Stimulated activated CD4-positive, alpha-beta T cell treated with anti-CD3 and anti-CD28 coated beads, Interleukin-1b, Interleukin-23, amount 100 ng/mL, for 1 hour (primary cell): Measurements from ENCODE around the gene PAPOLA.

Experiments used
- DNase-seq, 2 donors: peaks; one replicate each; pipeline ENCODE4 v3.0.0-alpha.2; 2020; ENCODE audit warnings: low read depth in 2 of 2

PAPOLA gene

DNA sequence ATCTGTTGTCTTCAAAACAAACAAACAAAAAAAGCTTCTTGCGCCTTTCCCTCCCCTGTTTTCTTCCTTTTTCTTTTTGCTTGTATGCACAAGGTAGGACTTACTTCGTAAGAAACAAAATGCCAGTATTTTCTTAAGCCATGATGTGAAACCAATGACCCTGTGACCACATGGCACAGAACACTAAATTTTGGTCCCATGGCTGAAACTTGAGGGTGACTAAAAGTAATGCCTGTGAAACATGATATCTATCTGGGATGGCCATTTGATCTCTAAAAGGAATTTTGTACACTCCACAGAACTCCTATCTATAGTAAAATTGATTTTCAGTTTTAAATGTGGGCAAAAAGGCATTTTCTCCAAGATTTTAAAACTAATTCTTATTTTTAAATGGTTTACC lies 63.6 kb downstream of the PAPOLA start:
- no peak for DNase-seq

DNA sequence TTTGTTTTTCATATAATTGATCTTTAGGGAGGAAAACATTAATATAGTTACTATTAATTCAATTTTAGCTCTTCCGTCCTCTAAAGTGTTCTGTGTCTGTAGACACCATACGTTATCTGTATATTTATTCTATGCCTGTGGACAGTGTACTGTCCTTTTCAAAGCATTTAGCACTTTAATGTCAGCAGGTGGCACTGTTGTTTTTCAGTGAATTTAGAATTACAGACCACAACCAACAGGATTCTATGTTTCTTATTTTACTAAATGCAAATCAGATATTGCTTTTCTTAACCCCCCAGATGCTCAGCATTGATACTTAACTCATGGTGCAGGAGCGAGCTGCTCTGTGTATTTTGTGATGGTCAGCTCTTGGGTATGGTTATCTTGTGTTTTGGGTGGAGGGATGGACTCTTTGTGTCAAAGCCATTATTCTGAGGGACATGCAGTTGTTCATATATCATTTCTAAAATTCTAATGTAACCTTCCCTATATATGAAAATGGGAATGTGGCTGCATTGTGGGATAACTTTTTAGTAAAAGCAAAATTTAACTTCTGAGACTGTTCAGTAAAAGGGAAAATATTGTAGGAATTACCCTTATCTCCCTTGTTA lies 65.2 kb downstream of the PAPOLA start:
- no peak for DNase-seq

DNA sequence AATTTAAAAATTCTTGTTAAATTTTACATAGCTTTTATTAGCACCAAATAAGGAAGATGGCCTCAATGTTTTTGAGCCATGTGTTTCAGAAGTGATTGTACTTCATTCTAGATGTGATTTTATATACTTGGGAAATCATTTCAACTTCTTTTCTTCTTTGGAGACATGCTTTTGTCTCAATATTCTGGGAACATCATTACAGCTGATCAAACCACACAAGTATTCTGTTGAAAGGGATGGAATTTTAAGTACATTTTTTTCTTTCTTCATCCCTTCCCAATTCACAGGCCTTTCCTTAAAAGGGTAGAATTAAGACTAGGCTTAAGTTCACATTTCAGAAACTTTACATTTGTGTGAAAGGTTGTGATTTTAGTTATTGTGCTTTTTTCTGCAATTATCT lies 66.4 kb downstream of the PAPOLA start:
- DNase-seq: no peak

DNA sequence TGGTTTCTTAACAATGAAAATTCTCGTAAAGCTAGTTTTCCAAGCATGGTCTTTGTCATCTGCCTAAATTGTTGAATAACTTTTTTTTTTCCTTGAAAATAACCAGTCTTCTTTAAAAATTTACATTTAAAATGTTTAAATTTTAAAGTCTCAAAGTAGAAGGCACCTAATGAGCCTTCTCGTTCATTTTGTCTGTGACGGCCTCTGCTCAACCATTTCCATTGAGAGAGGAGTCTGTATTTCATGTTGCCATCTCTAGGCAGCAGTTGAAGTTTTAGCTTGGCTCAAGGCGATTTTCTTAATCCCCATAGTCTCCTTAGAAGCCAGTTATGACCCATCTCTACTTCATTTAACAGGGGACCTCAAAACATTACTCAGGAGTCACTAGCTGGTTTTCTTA lies 69.1 kb downstream of the PAPOLA start:
- DNase-seq: no peak

DNA sequence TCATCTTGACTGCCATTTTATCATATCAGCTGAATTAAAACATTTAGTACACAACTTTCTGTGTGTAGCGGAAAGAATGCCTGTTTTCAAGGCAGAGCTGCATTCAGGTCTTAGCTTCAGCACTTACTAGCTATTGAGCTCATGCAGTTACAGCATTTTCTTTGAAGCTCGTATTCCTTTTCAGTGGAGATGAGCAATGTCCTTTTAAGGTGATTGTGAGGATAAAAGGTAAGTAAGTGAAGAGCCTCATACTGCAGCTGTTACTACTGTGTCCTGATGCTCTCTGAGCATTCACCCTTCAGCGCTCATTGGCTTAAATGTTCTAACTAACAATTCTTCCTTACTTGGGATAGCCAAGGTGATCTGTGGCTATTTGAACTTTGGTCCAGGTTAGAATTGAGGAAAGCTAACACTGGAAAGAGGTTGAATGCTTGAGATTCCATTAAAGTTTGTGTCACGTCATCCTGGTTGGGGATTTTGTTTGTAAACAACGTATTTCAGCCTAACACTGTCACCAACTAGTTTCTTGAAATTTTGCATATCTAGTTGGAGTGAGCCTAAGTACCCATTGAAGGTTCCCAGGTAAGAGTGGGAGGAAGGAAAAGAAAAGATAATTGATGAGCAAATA lies 71.4 kb downstream of the PAPOLA start:
- DNase-seq: no peak

DNA sequence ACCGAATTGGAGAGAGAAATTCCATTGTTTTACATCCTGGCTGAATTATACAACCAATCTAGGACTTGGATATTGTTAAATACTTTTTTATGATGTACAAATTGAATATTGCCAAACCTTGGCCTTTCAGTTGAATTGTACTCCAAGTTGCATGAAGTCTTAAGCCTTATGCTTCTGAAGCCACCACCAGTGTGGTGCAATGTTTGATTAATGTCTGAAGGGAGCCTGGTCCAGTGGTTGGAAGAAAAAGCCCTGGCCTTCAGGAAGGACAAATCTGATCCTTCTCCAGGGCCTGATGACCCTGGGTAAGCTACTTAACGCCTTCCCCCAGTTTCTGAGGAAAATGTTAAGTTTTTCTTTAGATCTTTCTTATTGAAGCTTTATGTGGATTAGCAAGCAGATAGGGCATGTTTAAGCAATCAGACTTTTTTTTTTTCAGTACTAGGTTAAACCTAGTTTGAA lies 72.0 kb downstream of the PAPOLA start:
- no peak for DNase-seq

DNA sequence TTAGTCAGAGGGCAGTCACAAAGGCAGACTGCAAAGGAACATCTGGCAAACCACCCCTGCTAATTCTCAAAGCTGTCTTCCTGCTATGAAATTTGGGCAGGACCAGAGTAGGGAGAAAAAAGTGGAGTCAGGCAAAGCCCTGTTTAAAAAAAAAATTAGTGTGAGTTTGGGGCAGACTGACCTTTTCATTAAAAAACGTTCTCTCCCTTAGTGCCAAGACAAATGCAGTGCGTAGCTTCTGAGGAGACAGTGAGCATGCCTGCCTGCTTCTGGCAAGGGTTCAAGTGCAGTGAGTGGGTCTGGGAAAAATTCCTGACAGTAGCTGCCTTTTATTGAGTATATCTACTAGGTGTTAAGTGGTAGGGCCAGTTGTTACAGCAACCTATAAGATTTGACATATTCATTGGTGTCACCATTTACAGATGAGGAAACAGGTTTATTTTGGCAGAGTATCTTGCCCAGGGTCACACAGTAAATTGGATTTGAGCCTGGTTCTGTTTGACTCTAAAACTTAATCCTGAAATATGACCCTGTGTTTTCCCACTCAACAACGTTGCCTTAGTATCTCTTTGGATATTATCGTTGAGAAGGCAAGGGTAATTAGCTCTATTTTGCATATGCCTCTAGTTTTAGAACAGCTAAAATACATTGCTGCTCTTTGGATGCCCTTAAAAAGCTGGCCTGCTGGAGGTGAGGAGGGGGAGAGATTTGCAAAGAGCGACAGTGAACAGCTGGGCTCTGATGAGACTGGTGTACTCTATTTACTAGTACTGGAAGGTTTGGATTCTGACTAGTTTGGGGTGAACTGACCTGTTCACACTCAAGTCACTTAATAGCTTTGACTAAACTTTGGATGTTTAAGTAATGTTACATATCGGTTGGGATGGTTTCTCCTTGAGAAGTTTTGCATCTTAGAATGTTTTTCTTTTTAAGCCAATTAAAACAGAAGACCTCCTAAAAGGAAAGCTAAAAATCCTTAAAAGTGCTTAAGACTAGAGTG lies 72.8 kb downstream of the PAPOLA start:
- no peak for DNase-seq

DNA sequence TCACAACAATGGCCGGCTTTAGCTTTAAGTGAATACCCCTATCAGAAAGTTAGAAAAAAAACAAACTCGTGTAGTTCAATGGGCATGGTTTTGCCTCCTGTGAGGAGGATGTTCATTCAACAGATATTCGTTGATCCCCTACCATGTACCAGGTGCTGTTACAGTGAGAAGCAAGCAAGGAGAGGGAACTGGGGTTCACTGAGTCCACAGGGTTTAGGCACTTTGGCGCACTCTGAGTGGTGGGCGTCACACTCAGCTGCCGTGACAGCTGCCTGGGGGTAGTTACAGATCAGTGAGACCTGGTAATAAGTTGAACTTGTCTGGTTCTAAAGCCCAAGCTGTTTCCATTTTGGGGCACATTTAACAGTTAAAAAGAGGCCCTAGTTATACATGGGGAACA lies 74.2 kb downstream of the PAPOLA start:
- no peak for DNase-seq

DNA sequence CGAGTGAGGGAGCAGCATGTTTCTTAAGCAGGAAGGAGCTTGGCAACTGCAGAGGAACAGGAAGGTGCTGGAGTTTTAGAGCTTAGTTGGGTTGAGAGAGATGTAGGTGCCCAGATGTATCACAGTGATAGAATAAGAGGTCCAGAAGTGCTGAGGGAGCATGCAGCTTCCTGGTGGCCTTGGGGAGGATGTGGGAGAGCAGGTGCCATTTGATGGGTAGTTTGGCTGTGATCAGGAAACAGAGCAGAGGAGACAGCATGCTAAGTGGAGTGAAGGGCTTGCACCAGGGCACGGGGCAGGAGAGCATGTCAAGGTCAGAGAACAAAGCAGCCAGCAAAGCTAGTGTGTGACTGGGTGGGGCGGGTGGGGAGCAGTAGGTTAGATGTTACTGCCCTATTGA lies 74.8 kb downstream of the PAPOLA start:
- DNase-seq: no peak

DNA sequence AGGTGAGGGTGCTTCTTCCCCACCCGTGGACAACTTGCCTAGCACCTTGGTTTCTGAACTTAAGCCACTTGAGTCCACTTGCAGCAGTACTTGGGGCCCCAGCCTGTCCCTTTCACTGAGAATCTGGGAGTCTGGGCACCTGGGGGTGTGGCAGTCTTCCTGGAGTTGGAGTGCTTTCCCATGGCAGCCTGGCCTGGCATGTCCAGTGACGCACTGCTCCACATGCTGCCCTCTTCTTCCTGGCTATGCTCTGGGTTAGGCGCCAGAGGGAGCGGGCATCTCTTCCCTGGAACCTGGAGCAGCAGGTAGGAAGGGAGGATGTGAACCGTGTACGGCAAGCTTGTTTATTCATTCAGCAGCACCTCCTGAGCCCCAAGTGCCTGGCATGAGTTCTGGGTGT lies 76.4 kb downstream of the PAPOLA start:
- no peak for DNase-seq

DNA sequence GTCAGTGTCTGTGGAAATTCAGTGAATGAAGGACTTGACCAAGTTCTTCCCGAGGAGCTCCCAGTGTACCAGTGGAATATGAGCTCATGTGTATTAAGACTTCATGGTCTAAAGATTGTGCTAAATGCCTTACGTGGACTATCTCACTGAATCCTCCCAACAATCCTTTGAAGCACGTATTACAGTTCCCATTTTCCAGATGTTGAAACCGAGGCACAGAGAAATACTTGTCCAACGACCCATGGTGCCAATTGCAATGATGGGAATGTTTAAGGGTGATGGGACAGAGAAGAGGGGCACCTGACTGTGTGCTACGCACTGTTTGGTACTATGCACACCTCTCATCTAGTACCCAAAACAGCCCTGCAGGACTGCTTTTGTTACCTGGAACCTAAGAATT lies 77.2 kb downstream of the PAPOLA start:
- no peak for DNase-seq

DNA sequence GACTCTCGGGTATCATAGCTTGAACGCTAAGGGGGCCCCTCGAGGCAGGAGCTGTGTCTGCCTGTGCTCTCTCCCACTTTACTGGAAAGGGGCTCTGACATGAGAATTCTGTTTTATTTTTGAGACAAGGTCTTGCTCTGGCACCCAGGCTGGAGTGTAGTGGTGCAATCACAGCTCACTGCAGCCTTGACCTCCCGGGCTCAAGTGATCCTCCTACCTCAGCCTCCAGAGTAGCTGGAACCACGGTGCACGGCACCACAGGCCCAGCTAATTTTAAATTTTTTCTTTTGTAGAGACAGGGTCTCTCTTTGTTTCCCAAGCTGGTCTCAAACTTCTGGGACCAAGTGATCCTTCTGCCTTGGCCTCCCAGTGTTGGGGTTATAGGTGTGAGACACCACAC lies 77.7 kb downstream of the PAPOLA start:
- DNase-seq: no peak

DNA sequence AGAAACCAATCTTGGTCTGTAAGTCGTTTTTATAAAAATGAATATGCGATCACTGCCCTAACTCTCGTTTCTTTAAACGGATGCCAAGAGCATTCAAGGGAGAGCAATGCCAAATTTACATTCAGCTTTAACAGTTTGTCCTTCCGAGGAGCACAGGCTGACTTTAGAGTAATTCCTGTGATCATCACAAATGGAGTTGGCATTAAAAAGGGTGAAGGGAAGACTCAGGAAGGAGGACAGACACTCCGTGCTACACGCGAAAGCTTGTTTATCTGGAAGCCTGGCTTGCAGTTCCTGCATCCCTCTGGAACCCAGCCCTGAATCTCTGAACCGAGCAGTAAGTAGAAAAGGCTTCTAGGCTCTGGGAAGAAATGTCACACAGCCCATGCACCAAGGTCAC lies 78.4 kb downstream of the PAPOLA start:
- DNase-seq: no peak

DNA sequence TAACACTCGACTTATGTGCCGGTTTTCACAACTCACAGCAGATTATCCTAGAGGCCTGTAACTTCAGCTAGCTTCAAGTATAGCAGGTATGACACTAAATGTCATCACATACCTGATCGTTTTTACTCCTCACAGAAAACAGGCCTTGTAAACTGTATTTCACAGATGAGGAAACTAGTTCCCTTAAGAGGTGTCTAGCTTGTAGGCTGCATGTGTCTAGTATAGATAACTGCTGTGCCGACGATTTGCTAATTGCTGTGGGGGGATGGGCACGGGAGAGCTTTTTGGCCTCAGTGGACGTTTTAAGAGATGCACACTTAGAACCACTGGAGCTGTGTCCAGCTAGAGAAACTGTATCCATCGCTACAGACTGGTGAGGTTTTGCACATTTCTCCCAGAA lies 78.8 kb downstream of the PAPOLA start:
- DNase-seq: no peak

DNA sequence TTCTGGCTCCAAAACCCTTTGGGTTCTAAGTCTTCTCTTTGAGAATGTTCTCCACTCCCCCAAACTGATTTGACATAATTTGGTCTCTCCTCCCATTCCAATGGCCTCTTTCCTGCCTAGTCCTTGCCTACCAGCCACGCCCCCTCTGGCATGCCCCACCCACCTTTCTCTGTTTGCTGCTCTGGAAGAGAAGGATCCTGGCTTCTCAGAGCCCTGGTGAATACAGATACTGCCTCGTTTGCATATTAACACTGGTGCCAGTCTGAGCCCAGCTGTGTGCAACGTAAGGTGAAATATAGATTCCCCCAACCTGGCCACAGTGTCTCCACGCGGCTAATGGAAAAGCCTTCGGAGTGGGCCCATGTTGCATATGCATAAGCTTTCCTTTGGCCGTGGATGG lies 79.7 kb downstream of the PAPOLA start:
- DNase-seq: no peak

DNA sequence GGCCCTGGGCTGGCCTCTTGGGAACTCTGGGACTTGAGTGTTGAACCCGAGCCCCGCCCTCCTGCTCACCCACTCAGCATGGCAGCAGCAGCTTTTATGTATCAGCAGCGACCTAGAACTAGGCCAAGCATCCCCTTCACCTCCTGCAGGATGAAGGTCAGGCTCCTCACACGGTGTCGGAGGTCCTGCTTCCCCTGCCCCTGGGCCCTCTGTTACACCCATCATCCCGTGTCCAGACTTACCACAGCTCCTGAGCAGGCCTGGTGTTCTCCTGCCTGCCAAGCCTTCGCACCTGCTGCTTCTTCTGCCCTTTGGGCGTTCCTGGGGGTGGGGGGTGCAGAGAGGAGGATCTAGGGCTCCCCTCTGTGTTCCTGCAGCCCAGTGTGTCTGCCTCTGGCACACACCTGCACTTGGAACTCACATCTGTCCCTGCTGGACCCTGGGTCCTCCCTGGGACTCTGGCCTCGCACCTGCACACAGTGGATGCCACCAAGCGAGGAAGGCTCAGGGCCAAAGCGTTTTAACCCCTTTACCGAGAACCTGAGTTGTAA lies 80.3 kb downstream of the PAPOLA start:
- DNase-seq: no peak

DNA sequence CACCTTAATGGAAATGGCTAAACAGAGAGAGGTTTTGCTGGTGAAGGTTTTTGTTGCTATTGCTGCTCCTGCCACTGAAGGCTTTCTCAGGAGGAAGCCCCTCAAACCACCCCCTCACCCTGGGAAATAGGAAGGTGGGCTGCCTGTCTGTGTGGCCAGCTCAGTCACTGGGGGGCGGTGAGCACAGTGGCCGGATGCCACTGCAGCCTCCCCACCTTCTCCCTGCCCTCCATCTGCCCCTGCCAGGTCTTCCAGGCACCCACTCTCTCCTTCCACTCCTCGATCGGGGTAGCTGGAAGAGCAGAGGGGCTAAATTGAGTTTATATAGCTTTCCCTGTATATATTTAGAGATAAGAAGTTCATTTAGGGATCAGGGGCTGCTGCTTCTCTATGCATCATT lies 80.8 kb downstream of the PAPOLA start:
- no peak for DNase-seq

DNA sequence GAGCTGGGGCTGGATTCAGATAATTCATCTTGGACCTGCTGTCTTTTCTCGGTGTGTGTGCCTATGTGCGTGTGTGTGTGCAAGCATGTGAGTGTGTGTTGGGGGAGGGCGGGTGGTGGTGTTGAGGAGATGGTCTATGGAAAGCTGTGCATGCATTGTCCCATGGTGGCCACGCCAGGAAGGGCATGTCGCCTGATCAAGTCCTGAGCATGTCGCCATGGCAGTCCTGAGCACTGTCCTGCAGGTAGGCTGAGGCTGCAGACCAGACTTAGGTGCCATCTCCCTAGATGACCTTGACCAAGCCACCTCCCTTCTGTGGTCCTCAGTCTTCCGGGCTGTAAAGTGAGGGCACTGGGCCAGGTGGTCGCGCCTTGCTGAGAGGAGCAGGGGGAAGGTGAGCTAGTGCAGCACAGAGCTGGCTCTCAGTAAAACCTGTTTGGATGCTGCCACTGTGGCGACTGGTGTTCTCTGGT lies 81.4 kb downstream of the PAPOLA start:
- DNase-seq: no peak

DNA sequence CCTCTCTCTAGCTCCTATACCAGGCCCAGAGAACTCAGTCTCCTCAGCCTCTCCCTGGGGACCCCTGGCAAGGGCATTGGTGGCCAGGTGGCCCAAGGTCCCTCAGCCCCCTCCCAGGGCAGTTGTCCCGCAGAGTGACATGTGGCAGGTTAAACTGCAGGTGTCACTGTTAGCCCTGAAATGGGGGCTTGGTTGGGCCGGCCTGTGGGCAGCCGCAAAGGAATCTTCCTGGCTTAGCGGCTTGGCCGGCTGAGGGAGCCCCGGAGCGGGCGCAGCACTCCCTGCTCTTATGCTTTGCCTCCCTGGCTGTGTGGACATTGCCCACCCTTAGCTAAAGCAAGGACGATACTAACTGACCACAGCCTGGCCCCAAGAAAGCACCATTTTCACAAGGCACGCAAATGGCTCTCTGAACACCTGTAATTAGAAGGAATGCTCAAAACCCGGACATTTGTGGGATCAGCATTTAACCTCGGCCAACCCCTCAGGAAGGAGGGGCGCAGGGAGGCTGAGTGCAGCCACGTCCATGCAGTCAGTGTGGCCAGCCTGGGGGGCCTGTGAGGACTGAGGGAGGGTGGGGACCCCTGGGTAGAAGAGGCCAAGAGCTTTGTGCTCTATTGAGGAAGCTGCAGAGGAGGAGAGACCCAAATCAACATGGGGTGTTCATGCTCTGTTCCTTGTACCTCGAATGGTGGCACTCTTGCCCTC lies 82.2 kb downstream of the PAPOLA start:
- DNase-seq: no peak

DNA sequence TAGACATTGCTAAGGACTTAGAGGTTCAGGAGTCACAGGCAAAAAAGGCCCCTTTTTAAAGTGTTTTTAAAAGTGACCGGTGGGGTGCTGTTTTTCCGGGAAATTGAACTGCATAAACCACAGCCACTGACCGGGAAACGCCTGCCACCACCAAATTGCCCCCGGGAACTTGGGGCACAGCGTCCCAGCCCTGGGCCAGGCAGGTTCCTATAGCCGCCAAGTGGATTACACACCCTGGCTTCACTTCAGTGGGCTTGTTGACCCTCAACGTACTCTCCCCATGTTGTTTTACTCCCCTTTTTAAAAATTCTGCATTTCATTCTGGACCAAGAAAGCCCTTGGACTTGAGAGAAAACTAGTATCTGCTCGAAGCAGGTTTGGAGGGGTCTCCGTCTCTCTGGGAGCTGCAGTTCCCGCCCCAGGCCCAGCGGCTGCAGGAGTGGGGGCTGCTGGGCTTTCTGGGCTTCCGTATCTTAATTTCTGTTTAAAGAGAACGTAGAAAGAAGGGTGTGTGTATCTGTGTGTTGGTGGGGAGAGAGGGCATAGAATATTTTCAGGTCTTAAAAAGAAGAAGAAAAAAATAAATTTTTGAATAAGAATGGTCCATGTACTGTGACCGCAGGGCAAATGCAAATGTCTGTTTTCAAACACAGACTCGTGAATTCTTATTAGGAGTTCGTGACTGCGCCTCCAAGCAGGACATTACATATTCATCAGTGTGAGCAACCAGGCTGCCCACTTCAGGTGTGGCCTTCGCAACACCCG lies 82.9 kb downstream of the PAPOLA start:
- no peak for DNase-seq

DNA sequence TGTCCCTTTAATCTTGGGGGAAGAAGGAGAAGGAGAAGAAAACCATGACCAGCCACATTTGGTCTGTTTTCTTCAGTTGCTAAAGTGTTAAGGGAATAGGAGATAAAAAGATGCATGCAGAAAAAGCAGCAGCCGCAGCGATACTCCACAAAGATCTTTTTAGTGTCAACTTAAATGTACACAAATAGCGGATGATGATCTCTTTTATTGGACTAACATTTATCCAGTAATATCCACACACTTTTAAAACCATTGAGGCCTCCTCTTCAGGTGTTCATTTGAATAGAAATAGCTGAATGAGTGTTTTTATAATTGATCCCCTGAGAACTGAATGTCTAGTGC lies 83.5 kb downstream of the PAPOLA start:
- no peak for DNase-seq
